ENCODE measurements around the gene FOS. TPM values are rescaled to one million over a fixed set of nuclear protein-coding genes. Genes with fewer than 3 reads are reported as not detected.

FOS gene
- total RNA-seq, 2 donors from 2014 or later = 232 to 555 TPM

DNA sequence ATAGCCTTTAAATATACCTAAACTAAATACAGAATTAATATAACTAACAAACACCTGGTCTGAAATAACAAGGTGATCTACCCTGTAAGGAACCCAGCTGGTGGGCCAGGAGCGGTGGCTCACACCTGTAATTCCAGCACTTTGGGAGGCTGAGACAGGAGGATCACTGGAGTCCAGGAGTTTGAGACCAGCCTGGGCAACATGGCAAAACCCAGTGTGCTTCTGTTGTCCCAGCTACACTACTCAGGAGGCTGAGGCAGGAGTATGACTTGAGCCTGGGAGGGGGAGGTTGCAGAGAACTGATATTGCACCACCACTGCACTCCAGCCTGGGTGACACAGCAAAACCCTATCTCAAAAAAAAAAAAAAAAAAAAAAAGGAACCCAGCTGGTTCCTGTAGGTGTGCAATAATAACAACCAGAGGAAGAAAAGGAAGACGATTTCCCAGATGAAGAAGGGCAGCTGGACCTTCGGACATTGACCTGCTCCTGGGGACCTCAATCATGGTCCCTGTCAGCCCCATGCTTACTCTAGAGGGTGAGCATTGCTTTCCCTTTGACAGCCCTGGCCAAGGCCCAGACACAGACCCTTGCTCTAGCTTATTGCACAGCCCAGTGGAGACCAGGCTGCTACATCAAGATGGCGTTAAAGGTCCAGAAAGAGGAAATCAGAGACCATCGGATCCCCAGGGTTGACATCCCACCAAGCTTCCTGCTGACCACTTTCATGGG is 5.4 kb downstream of the FOS start:
- H3K36me3 ChIP-seq = peaks cover 38% of the 10 kb centered on the region
- H3K4me3 ChIP-seq = no peak overlapping the region
- no peak for TF ChIP-seq CTCF (IDR thresholded peaks at IDR 0.05)
- H3K9me3 ChIP-seq = no peaks in the 10 kb centered on the region
- H3K27ac ChIP-seq = no peak overlapping the region
- H3K27me3 ChIP-seq = no peaks in the 10 kb centered on the region
- H3K4me1 ChIP-seq = peaks cover 2 to 41% of the 10 kb centered on the region in 2 donors
- DNase-seq (ENCODE audit: low spot score) = peak; percentile 92

- Histone ChIP-seq H3K4me1 (peaks cover 0 to 33% of the 10 kb centered on the region in 2 donors), H3K27me3 (no peaks in the 10 kb centered on the region), H3K36me3 (peaks cover 24% of the 10 kb centered on the region), H3K27ac (no peak overlapping the region), H3K9me3 (no peaks in the 10 kb centered on the region), H3K4me3 (no peak overlapping the region)
- TF ChIP-seq CTCF (IDR thresholded peaks at IDR 0.05) = no peak
- no peak for DNase-seq (ENCODE audit: low spot score)
Observed at GRCh38 chr14:75285331-75285730, 6.7 kb downstream of the FOS start.

DNA sequence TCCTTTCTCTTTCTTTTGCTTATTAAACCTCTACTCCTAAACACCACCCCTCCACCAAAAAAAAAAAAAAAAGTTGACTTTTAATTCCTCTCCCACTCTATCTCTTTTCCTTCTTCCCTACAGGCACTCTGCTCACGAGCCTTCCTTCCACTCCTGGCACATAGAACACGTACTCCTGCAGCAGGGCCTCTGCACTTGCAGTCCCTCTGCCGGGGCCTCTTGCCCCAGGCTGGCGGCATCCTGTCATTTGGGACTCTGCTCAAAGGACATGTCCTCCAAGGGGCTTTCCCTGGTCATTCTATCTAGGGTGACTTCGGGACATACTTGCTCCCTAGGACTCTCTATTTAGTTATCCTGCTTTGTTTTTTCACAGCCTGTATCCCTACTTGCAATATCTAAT is 7.7 kb downstream of the FOS start:
- Histone ChIP-seq H3K27me3 (no peaks in the 10 kb centered on the region), H3K4me1 (peaks cover 0 to 23% of the 10 kb centered on the region in 2 donors), H3K4me3 (no peak overlapping the region), H3K27ac (peak overlapping the region; percentile 46 to 66), H3K36me3 (peaks cover 14% of the 10 kb centered on the region), H3K9me3 (no peaks in the 10 kb centered on the region)
- DNase-seq (ENCODE audit: low spot score) = peak; percentile 73
- no peak for TF ChIP-seq CTCF (IDR thresholded peaks at IDR 0.05)

- no peak overlapping the region for H3K27ac ChIP-seq
- TF ChIP-seq CTCF (IDR thresholded peaks at IDR 0.05) = no peak
- no peaks in the 10 kb centered on the region for H3K27me3 ChIP-seq
- H3K4me1 ChIP-seq = peaks cover 0 to 30% of the 10 kb centered on the region in 2 donors
- H3K36me3 ChIP-seq = no peaks in the 10 kb centered on the region
- no peaks in the 10 kb centered on the region for H3K9me3 ChIP-seq
- H3K4me3 ChIP-seq = no peak overlapping the region
- no peak for DNase-seq (ENCODE audit: low spot score)
Observed at GRCh38 chr14:75289840-75290388, 11.3 kb downstream of the FOS start.

- TF ChIP-seq CTCF (IDR thresholded peaks at IDR 0.05) = no peak
- Histone ChIP-seq H3K36me3 (no peaks in the 10 kb centered on the region), H3K27ac (no peak overlapping the region), H3K9me3 (no peaks in the 10 kb centered on the region), H3K4me3 (no peak overlapping the region), H3K27me3 (no peaks in the 10 kb centered on the region), H3K4me1 (peaks cover 0 to 40% of the 10 kb centered on the region in 2 donors)
- DNase-seq (ENCODE audit: low spot score) = no peak
Observed at GRCh38 chr14:75290851-75291250, 12.2 kb downstream of the FOS start.
